ENCODE measurements around the gene ATAD2B.

The ATAD2B gene

DNA sequence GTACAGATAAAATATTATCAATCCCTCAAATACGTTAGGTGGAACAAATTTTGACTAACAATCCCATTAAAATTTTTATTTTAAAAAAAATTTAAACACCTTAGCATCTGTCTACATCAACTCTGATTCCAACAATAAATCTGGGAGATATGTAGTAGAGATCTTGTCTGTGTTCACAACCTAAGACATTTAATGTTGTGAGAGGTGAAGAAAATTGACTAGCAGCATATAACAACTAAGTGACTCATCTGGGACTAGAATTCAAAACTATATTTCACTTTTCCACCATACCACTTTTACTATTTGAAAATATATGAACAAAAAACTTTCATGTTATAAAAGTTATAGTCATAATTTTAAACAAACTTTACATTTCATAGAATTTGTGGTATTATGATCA is 97.9 kb downstream of the ATAD2B start:
- Histone ChIP-seq H3K4me1 (ENCODE audit: control insufficient read depth, insufficient read depth, low read length) (peaks cover 14% of the 10 kb centered on the region), H3K36me3 (ENCODE audit: insufficient read depth, low read length) (no peaks in the 10 kb centered on the region), H3K4me2 (ENCODE audit: low read length) (peak overlapping the region; percentile 0), H3K9ac (ENCODE audit: low read depth, low read length) (no peak overlapping the region), H3K9me3 (replicated peaks; ENCODE audit: low read length) (no peaks in the 10 kb centered on the region), H3K27me3 (ENCODE audit: control insufficient read depth, insufficient read depth, low read length) (no peaks in the 10 kb centered on the region), H3K4me3 (ENCODE audit: low read length) (no peak overlapping the region)

GRCh38 chr2:23828256-23828980 is 98.5 kb downstream of the ATAD2B start:
- H3K36me3 ChIP-seq (ENCODE audit: insufficient read depth, low read length): no peaks in the 10 kb centered on the region
- no peaks in the 10 kb centered on the region for H3K9me3 ChIP-seq (replicated peaks; ENCODE audit: low read length)
- H3K9ac ChIP-seq (ENCODE audit: low read depth, low read length): no peak overlapping the region
- no peak overlapping the region for H3K4me3 ChIP-seq (ENCODE audit: low read length)
- no peaks in the 10 kb centered on the region for H3K27me3 ChIP-seq (ENCODE audit: control insufficient read depth, insufficient read depth, low read length)
- H3K4me1 ChIP-seq (ENCODE audit: control insufficient read depth, insufficient read depth, low read length): peaks cover 14% of the 10 kb centered on the region
- peak overlapping the region; percentile 0 for H3K4me2 ChIP-seq (ENCODE audit: low read length)

DNA sequence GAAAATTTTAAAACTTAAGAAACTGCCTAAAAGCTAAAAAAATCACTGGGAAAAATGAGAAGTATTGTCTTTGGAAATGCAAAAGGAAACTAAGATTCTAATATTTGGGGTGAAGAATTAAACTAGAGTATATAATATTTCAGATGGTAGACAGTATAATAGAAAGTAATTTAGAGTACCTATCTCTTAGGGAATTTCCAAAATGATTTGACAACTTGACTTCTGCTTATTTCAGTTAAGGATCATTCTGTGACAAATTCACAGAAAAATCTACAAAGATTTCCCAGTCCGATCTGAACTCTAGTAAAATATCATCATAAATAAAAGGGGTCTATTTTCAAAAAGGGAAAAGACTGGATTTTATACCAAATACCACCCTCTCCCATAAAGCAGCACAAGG is 99.6 kb downstream of the ATAD2B start:
- no peak overlapping the region for H3K4me2 ChIP-seq (ENCODE audit: low read length)
- H3K27me3 ChIP-seq (ENCODE audit: control insufficient read depth, insufficient read depth, low read length): no peaks in the 10 kb centered on the region
- H3K9ac ChIP-seq (ENCODE audit: low read depth, low read length): no peak overlapping the region
- H3K4me3 ChIP-seq (ENCODE audit: low read length): no peak overlapping the region
- peaks cover 14% of the 10 kb centered on the region for H3K4me1 ChIP-seq (ENCODE audit: control insufficient read depth, insufficient read depth, low read length)
- H3K36me3 ChIP-seq (ENCODE audit: insufficient read depth, low read length): no peaks in the 10 kb centered on the region
- H3K9me3 ChIP-seq (replicated peaks; ENCODE audit: low read length): no peaks in the 10 kb centered on the region

GRCh38 chr2:23826771-23827170 is 100.2 kb downstream of the ATAD2B start:
- H3K9ac ChIP-seq (ENCODE audit: low read depth, low read length): no peak overlapping the region
- H3K4me3 ChIP-seq (ENCODE audit: low read length): no peak overlapping the region

DNA sequence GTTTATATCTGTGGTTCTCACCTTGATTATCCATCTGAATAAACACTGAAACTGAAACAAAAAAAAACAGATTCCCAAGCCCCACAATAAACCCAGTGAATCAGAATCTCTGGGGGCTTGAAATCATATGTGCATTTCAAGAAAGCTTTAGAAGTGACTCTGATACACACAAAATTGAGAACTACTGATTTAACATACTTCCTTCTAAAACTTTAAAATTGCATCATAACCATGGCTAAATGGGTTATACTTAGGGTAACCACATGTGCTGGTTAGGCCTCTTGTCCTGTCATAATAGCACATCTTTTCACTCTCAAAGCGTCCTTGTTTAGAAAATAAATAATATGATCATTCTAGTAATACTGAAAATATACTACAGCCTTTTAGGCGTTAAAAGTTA is 100.9 kb downstream of the ATAD2B start:
- H3K27me3 ChIP-seq (ENCODE audit: control insufficient read depth, insufficient read depth, low read length): no peaks in the 10 kb centered on the region
- peaks cover 14% of the 10 kb centered on the region for H3K4me1 ChIP-seq (ENCODE audit: control insufficient read depth, insufficient read depth, low read length)
- H3K36me3 ChIP-seq (ENCODE audit: insufficient read depth, low read length): no peaks in the 10 kb centered on the region
- no peak overlapping the region for H3K4me3 ChIP-seq (ENCODE audit: low read length)
- no peak overlapping the region for H3K4me2 ChIP-seq (ENCODE audit: low read length)
- H3K9ac ChIP-seq (ENCODE audit: low read depth, low read length): no peak overlapping the region
- no peaks in the 10 kb centered on the region for H3K9me3 ChIP-seq (replicated peaks; ENCODE audit: low read length)

More at GRCh38 chr2:23826771-23827170, 100.2 kb downstream of the ATAD2B start:
- Histone ChIP-seq H3K27me3 (ENCODE audit: control insufficient read depth, insufficient read depth, low read length) (no peaks in the 10 kb centered on the region), H3K4me1 (ENCODE audit: control insufficient read depth, insufficient read depth, low read length) (peaks cover 14% of the 10 kb centered on the region), H3K9me3 (replicated peaks; ENCODE audit: low read length) (no peaks in the 10 kb centered on the region), H3K4me2 (ENCODE audit: low read length) (no peak overlapping the region), H3K36me3 (ENCODE audit: insufficient read depth, low read length) (no peaks in the 10 kb centered on the region)

GRCh38 chr2:23824777-23825212 is 102.1 kb downstream of the ATAD2B start:
- Histone ChIP-seq H3K4me3 (ENCODE audit: low read length) (no peak overlapping the region), H3K4me1 (ENCODE audit: control insufficient read depth, insufficient read depth, low read length) (peaks cover 14% of the 10 kb centered on the region), H3K4me2 (ENCODE audit: low read length) (no peak overlapping the region), H3K36me3 (ENCODE audit: insufficient read depth, low read length) (no peaks in the 10 kb centered on the region), H3K9me3 (replicated peaks; ENCODE audit: low read length) (no peaks in the 10 kb centered on the region), H3K9ac (ENCODE audit: low read depth, low read length) (no peak overlapping the region), H3K27me3 (ENCODE audit: control insufficient read depth, insufficient read depth, low read length) (no peaks in the 10 kb centered on the region)

DNA sequence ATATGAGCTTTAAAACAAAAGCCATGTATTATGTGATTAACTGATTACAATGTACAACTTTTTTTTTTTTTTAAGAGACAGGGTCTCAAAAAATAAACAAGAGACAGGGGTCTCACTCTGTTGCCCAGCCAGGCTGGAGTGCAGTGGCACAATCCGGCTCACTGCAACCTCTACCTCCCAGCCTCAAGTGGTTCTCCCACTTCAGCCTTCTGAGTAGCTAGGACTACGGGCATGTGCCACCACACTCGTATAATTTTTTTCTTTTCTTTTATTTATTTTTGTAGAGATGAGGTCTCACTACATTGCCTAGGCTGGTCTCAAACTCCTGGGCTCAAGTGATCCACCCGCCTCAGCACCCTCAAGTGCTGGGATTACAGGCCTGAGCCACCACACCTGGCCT is 103.1 kb downstream of the ATAD2B start:
- H3K4me2 ChIP-seq (ENCODE audit: low read length): no peak overlapping the region
- H3K9ac ChIP-seq (ENCODE audit: low read depth, low read length): no peak overlapping the region
- no peaks in the 10 kb centered on the region for H3K36me3 ChIP-seq (ENCODE audit: insufficient read depth, low read length)
- no peaks in the 10 kb centered on the region for H3K9me3 ChIP-seq (replicated peaks; ENCODE audit: low read length)
- no peaks in the 10 kb centered on the region for H3K27me3 ChIP-seq (ENCODE audit: control insufficient read depth, insufficient read depth, low read length)
- peaks cover 7% of the 10 kb centered on the region for H3K4me1 ChIP-seq (ENCODE audit: control insufficient read depth, insufficient read depth, low read length)
- H3K4me3 ChIP-seq (ENCODE audit: low read length): no peak overlapping the region

- H3K4me3 ChIP-seq (ENCODE audit: low read length): no peak overlapping the region
- no peak overlapping the region for H3K4me2 ChIP-seq (ENCODE audit: low read length)
- H3K4me1 ChIP-seq (ENCODE audit: control insufficient read depth, insufficient read depth, low read length): no peaks in the 10 kb centered on the region
- H3K27me3 ChIP-seq (ENCODE audit: control insufficient read depth, insufficient read depth, low read length): no peaks in the 10 kb centered on the region
- H3K9ac ChIP-seq (ENCODE audit: low read depth, low read length): no peak overlapping the region
- H3K36me3 ChIP-seq (ENCODE audit: insufficient read depth, low read length): peaks cover 13% of the 10 kb centered on the region
- H3K9me3 ChIP-seq (replicated peaks; ENCODE audit: low read length): no peaks in the 10 kb centered on the region
Observed at GRCh38 chr2:23814963-23815362, 112.0 kb downstream of the ATAD2B start.

- no peaks in the 10 kb centered on the region for H3K9me3 ChIP-seq (replicated peaks; ENCODE audit: low read length)
- H3K4me1 ChIP-seq (ENCODE audit: control insufficient read depth, insufficient read depth, low read length): no peaks in the 10 kb centered on the region
- H3K27me3 ChIP-seq (ENCODE audit: control insufficient read depth, insufficient read depth, low read length): no peaks in the 10 kb centered on the region
- H3K9ac ChIP-seq (ENCODE audit: low read depth, low read length): no peak overlapping the region
- peaks cover 20% of the 10 kb centered on the region for H3K36me3 ChIP-seq (ENCODE audit: insufficient read depth, low read length)
- no peak overlapping the region for H3K4me3 ChIP-seq (ENCODE audit: low read length)
- H3K4me2 ChIP-seq (ENCODE audit: low read length): no peak overlapping the region
Observed at GRCh38 chr2:23813438-23813837, 113.5 kb downstream of the ATAD2B start.

DNA sequence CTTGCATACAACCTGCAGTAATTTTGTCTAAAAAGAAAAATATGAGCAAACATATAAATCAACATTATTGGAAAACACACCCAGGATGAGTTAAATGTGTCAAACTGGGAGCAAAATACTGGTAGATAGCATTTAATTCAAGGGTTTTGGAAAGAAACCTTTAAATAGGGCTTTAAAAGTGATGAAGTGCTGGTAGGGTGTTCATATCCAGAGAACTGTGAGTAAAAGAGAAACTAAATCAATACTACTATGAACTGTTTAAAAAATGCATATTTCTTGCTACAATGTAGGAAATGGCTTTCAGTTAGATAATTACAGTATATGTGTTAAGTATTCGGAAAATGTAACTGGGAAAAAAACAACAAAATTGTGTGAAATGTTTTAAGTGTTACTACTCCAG is 117.8 kb downstream of the ATAD2B start:
- peaks cover 3% of the 10 kb centered on the region for H3K4me1 ChIP-seq (ENCODE audit: control insufficient read depth, insufficient read depth, low read length)
- H3K27me3 ChIP-seq (ENCODE audit: control insufficient read depth, insufficient read depth, low read length): no peaks in the 10 kb centered on the region
- no peaks in the 10 kb centered on the region for H3K9me3 ChIP-seq (replicated peaks; ENCODE audit: low read length)
- peaks cover 12% of the 10 kb centered on the region for H3K36me3 ChIP-seq (ENCODE audit: insufficient read depth, low read length)
- no peak overlapping the region for H3K4me3 ChIP-seq (ENCODE audit: low read length)
- H3K4me2 ChIP-seq (ENCODE audit: low read length): no peak overlapping the region
- no peak overlapping the region for H3K9ac ChIP-seq (ENCODE audit: low read depth, low read length)

GRCh38 chr2:23806665-23807249 is 120.2 kb downstream of the ATAD2B start:
- H3K36me3 ChIP-seq (ENCODE audit: insufficient read depth, low read length): peaks cover 12% of the 10 kb centered on the region
- H3K4me1 ChIP-seq (ENCODE audit: control insufficient read depth, insufficient read depth, low read length): peaks cover 26% of the 10 kb centered on the region
- no peak overlapping the region for H3K4me2 ChIP-seq (ENCODE audit: low read length)
- no peak overlapping the region for H3K9ac ChIP-seq (ENCODE audit: low read depth, low read length)
- H3K27me3 ChIP-seq (ENCODE audit: control insufficient read depth, insufficient read depth, low read length): no peaks in the 10 kb centered on the region
- H3K4me3 ChIP-seq (ENCODE audit: low read length): no peak overlapping the region
- no peaks in the 10 kb centered on the region for H3K9me3 ChIP-seq (replicated peaks; ENCODE audit: low read length)

GRCh38 chr2:23806201-23806600 is 120.7 kb downstream of the ATAD2B start:
- Histone ChIP-seq H3K27me3 (ENCODE audit: control insufficient read depth, insufficient read depth, low read length) (no peaks in the 10 kb centered on the region), H3K36me3 (ENCODE audit: insufficient read depth, low read length) (peaks cover 12% of the 10 kb centered on the region), H3K4me3 (ENCODE audit: low read length) (no peak overlapping the region), H3K4me1 (ENCODE audit: control insufficient read depth, insufficient read depth, low read length) (peaks cover 31% of the 10 kb centered on the region), H3K9me3 (replicated peaks; ENCODE audit: low read length) (no peaks in the 10 kb centered on the region), H3K4me2 (ENCODE audit: low read length) (no peak overlapping the region), H3K9ac (ENCODE audit: low read depth, low read length) (no peak overlapping the region)
